Measurements from ENCODE around the gene OTUD3. TPM values are rescaled to one million over a fixed set of nuclear protein-coding genes. Genes with fewer than 3 reads are reported as not detected.
"Not testable (repeated sequence)": the region's sequence is repeated elsewhere in the genome, so short reads cannot be mapped to it uniquely, and the experiment has no call there.

OTUD3 gene
- total RNA-seq, 1 donor from 2014 or later: 14.2 TPM

GRCh38 chr1:19920132-19920710 lies 38.0 kb downstream of the OTUD3 start:
- no peak for DNase-seq

DNA sequence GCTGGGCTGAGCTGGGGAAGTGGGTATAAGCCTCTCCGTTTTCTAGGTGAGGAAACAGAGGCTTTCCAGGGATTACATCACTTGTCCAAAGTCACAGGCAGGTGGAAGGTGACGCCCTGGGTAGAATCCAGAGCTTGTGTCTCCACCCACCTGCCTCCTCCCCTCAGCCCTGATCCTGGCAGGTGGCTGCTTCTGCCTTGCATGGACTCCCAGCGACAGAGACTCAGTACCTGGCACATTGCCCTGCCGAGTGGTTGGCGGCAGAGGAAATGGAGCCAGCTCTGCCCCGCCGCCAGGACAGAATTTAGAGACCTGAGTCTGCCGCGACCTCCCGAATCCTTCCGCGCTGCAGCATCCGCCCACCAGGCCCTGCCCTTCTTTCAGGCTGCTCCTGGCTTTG lies 39.1 kb downstream of the OTUD3 start:
- peak; percentile 21 for DNase-seq

GRCh38 chr1:19922015-19922688 lies 40.0 kb downstream of the OTUD3 start:
- no peak for DNase-seq

DNA sequence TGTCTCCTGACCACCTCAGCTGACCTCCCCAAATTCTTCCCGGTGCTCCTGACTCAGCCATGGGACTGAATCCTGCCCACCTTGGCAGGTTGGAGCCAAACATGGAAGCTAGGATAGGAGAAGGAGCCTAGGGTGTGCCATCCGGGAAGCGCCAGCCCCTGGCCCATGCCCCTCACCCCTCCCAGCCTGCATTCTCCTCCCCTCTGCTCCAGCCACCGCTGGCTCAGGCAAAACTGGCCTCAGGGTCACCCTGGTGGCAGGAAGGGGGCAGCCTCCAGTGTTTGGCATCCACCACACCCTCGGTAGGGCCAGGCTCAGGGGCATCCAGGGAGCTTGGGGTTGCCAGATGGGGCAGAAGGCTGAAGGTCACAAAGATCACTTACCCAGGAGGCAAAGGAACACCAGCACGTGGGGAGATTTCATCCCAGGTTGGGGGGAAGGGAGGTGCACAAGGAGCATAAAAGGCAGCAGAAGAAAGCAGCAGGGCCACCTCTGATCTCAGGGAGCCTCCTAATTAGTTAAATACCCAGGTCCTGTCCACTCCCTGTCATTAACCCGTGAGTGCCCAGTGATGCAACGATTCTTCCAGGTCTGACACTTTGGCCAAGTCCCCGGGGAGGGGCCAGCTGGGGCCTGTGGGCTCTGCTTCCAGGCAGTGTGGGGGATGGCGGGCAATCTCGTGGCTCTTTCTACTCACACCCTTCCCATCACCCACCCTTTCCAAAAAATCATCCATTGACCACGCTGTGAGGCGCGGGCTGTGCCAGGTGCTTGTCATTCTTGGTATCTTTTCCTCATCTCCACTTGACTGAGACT lies 41.1 kb downstream of the OTUD3 start, which contains the start of gene PLA2G2E:
PLA2G2E (minus strand) TSS at position 481 of the 816 bp plus-strand sequence; CDS start at position 423, 58 bp downstream.
- DNase-seq: no peak

- no peak for DNase-seq
These were observed 41.8 kb downstream of the OTUD3 start for GRCh38 chr1:19923953-19924346.

GRCh38 chr1:19925342-19926070 lies 43.3 kb downstream of the OTUD3 start:
- DNase-seq: no peak

GRCh38 chr1:19926296-19927129 lies 44.3 kb downstream of the OTUD3 start:
- DNase-seq: no peak

- not testable (repeated sequence) for DNase-seq
These were observed 44.9 kb downstream of the OTUD3 start for GRCh38 chr1:19927130-19927421.

DNA sequence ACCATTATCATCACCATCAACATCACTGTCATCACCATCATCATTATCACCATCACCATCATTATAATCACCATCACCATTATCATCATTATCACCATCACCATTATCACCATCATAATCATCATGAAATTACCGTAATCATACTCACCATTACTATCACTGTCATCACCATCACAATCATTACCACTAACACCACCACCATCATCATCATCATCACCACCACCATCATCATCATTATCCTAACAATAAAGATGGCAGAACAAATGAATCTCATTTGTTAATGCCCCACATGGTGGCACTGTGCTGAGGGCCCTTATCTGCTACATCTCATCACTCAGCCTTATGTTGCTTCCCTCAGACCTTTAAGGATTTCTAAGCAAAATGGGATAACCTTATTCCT lies 50.7 kb downstream of the OTUD3 start:
- no peak for DNase-seq

DNA sequence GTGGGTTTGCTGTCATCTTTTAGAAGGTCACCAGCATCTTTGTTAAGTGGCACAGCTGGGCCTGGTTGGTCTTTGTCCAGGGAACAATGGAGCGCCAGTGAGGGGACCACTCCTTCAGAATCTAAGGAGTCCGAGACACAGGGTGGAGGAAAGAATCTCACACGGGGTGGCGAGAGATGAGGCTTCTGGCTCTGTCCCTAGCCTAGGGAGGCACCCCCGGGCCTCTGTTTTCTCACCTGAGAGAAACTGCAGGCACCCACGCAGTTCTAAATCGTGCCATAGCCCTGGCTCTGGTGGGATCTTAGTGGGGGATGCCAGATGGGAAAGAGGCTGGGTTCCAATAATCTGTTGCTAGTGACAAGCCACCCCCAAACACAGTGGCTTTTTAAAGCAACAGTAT lies 52.1 kb downstream of the OTUD3 start:
- DNase-seq: no peak

GRCh38 chr1:19936061-19936750 lies 54.0 kb downstream of the OTUD3 start:
- DNase-seq: no peak

- no peak for DNase-seq
These were observed 56.3 kb downstream of the OTUD3 start for GRCh38 chr1:19938472-19938871.

DNA sequence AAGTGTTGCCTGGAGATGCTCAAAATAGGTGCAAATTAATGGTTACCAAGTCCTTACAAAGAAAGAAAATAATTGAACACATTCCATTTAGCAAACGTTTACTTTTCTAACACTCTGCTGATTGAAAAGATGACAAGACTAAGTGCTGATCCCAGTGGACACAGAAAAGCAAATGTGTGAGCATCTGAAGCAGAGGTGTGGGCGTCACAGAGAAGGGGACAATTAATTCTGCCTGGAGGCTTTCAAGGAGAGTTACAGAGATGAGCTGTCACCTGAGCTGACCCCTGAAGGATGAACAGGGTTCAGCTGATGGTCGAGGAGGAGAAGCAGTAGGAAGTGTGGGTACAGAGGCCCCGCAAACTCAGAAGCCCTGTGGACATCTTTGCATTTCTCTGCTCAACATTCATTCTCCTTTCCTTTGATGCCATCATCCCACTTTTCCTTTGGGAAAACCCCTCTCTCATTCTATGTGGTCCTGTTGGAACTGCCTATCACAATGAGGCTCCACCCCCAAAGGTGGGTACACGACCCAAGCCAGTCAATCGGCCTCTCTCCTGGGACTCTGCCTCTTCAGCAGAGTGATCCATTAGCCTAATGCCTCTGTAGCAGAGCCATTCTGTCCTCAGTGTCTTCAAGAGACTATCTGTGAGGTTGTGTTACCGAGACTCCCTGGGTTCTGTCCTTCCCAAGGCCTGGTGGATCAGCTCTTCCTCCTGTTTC lies 58.5 kb downstream of the OTUD3 start:
- no peak for DNase-seq

- no peak for DNase-seq
These were observed 59.0 kb downstream of the OTUD3 start for GRCh38 chr1:19941206-19941568.

- DNase-seq: no peak
These were observed 59.9 kb downstream of the OTUD3 start for GRCh38 chr1:19942088-19942487.

GRCh38 chr1:19942657-19943056 lies 60.5 kb downstream of the OTUD3 start:
- no peak for DNase-seq

DNA sequence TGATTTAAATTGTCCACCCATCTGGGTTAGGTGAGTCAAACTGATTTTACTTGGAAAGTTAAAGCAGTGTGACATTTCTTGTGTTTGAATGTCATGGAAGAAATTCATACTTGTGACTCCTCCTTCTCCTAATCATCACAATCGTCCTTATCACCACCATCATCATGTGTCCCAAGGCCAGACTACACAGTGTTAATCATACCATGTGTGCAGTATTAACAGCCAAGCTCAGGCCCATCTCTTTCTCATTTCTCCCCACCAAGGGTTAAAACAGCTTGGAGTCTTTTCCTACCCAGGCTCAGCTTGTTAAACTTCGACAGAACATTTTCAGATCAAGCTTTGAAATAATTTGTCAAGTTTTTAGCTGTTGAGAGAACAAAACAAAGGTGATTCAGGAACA lies 63.7 kb downstream of the OTUD3 start:
- no peak for DNase-seq

DNA sequence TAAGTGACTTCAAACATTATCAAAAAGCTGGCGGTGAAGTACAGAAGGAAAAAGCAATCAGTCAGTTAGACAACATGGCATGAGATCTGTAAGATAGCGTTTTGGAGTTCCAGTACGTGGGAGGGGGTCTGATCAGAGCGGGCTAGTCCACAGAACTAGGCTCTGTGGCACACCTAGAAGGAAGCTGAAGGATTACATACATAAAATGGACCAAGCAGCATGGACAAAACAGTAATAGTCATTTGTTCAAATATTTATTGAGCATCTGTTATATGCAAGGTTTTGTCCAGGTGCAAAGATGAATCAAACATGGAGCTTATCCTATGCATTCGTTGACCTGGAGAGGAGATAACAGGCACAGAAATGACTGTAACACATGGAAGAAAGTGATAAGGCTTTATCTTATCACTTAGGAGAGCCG lies 64.1 kb downstream of the OTUD3 start:
- DNase-seq: no peak

DNA sequence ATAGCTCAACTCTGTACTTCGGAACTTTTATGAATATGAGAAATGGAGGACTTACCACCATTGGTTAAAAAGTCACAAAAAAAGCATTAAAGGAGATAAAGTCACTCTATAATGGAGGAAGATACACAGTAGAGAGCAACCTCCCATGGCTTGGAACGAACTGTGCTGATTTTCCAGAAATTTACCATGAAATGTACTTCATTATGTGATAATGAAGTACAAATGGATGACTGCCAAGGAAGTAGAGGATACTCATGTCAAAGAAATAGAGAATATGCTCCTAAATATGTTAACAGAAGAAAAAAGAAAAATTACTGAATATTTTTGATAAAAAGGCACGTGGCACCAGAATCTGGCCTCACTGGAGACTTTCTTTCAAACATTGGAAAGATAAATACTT lies 64.8 kb downstream of the OTUD3 start:
- DNase-seq: no peak

GRCh38 chr1:19949016-19949415 lies 66.8 kb downstream of the OTUD3 start:
- DNase-seq: no peak

- DNase-seq: no peak
These were observed 71.9 kb downstream of the OTUD3 start for GRCh38 chr1:19954059-19954458.

Measured in occipital lobe (tissue), 2 donors.